VCaP (cell line): ENCODE data around the gene MITD1.
A peak's percentile ranks its signal among the peaks of the same experiment; 100 is the strongest.
"Not testable (repeated sequence)": the region's sequence is repeated elsewhere in the genome, so short reads cannot be mapped to it uniquely, and the experiment has no call there.

Source experiments
- H3K27ac ChIP-seq: fragments of 450-650 bp; 2 replicates; pipeline ENCODE4 v1.5.1; 2017
- TF ChIP-seq, protein P1 (sequence below): fragments of 450-650 bp; conservative IDR thresholded peaks from 2 replicates; pipeline ENCODE4 v1.5.1; 2017; ENCODE audit warnings: mild to moderate bottlenecking, moderate library complexity

MITD1 gene

GRCh38 chr2:99198103-99198841 lies 17.4 kb upstream of the MITD1 start:
- H3K27ac ChIP-seq, result peak overlapping the region; percentile 66
- TF ChIP-seq, protein P1, sequence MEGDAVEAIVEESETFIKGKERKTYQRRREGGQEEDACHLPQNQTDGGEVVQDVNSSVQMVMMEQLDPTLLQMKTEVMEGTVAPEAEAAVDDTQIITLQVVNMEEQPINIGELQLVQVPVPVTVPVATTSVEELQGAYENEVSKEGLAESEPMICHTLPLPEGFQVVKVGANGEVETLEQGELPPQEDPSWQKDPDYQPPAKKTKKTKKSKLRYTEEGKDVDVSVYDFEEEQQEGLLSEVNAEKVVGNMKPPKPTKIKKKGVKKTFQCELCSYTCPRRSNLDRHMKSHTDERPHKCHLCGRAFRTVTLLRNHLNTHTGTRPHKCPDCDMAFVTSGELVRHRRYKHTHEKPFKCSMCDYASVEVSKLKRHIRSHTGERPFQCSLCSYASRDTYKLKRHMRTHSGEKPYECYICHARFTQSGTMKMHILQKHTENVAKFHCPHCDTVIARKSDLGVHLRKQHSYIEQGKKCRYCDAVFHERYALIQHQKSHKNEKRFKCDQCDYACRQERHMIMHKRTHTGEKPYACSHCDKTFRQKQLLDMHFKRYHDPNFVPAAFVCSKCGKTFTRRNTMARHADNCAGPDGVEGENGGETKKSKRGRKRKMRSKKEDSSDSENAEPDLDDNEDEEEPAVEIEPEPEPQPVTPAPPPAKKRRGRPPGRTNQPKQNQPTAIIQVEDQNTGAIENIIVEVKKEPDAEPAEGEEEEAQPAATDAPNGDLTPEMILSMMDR, result no peak

- H3K27ac ChIP-seq, result not testable (repeated sequence)
These were observed 11.5 kb upstream of the MITD1 start for GRCh38 chr2:99192364-99192763.

- no peak overlapping the region for H3K27ac ChIP-seq
- TF ChIP-seq, protein P1, result peak; percentile 17; the same call in 1 of the 2 replicates
These were observed 9.7 kb upstream of the MITD1 start for GRCh38 chr2:99190548-99190947.

DNA sequence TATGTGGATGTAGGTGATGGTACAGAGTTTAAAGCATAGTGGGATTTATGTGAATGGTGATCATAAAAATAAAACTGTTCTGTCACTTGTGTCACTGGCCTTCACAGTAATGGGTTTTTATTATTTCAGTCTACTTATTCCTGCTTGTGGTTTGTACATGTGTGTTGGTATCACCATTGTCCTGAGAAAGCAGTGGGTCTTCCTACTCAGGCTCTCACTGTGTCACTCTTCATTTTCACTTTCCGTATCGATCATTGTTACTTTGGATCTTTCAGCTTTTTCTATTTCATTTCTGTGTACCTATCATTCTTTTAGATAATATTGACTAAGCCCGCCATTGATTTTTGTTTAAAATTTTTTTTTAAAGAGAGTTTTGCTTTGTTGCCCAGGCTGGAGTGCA lies 7.5 kb upstream of the MITD1 start:
- TF ChIP-seq, protein P1, result no peak

DNA sequence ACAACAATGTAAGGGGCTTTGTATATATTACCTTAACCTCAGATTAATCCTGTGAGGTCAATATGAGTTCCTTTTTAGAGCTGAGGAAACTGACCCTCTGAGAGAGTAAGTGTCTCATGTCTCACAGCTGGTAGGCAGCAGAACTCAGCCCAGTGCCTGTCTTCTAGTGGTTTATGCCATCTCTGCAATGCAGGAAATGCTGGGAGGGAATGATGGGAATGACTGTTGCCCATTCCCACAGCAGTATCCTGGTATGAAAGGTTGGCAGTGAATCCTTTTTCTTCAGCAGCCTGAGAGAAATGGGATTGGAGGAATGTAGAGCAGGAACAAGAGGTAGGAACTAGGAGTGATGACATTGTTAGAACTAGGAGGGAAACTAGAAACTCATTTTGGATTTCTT lies 6.2 kb upstream of the MITD1 start:
- TF ChIP-seq, protein P1, result no peak
- H3K27ac ChIP-seq, result no peak overlapping the region

More for the DNA sequence above, 7.5 kb upstream of the MITD1 start:
- H3K27ac ChIP-seq, result no peak overlapping the region

DNA sequence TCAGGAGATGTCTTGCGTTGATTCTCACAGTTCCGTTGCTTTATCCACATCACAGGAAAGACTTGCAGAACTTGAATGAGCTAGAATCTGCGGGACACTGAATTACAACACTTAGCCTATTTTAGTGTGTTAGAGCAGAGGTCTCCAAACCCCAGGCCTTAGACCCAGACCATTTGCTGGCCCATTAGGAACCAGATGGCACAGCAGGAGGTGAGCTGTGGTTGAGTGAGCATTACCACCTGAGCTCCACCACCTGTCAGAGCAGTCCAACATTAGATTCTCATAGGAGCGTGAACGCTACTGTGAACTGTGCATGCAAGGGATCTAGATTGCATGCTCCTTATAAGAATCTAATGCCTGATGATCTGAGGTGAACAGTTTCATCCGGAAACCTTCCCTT lies 4.0 kb upstream of the MITD1 start:
- TF ChIP-seq, protein P1, result no peak
- H3K27ac ChIP-seq, result no peak overlapping the region

DNA sequence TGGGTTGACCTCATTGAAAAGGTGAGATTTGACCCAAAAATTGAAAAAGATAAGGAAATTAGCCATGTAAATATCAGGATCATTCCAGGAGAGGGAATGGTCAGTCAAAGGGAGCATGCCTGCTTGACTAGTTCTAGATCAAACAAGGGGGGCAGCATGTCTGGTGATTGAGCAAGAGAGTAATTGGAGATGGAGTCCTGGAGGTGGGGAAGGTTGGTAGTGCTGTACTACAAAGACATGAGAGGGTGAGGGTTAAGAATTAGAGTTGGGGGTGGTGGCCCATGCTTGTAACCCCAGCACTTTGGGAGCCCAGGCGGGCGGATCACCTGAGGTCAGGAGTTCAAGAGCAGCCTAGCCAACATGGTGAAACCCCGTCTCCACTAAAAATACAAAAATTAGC lies 2.2 kb upstream of the MITD1 start:
- no peak overlapping the region for H3K27ac ChIP-seq
- TF ChIP-seq, protein P1, result no peak

DNA sequence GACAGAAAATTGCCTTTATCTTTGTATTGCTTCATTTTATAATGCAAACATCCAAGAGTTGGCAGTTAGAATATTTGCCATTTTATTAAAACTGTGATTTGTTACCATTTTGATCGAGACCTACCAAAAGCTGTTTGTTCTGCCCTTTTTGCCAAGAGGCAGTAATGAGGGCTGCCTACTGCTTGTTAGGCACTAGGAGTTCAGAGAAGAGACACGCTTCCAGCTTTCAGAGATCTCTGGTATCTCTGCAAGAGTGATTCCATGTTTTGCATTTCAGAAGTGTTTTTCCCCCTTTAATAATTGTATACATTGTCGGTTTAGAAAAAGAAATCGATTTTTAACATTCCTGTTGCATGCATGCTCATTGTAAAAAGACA lies 754 bp upstream of the MITD1 start:
- TF ChIP-seq, protein P1, result no peak
- peak overlapping the region; percentile 80 for H3K27ac ChIP-seq
